GM18508 (cell line): Measurements from ENCODE around the gene LRPPRC.
"Not testable (repeated sequence)": the region's sequence is repeated elsewhere in the genome, so short reads cannot be mapped to it uniquely, and the experiment has no call there.

Source experiments
- ATAC-seq: cut with Tn5 transposase; IDR thresholded peaks from one replicate; pipeline ENCODE4 v1.9.1; 2021; ENCODE audit warnings: moderate number of reproducible peaks; ENCODE audit not compliant: insufficient read depth, unreplicated experiment

The LRPPRC gene

DNA sequence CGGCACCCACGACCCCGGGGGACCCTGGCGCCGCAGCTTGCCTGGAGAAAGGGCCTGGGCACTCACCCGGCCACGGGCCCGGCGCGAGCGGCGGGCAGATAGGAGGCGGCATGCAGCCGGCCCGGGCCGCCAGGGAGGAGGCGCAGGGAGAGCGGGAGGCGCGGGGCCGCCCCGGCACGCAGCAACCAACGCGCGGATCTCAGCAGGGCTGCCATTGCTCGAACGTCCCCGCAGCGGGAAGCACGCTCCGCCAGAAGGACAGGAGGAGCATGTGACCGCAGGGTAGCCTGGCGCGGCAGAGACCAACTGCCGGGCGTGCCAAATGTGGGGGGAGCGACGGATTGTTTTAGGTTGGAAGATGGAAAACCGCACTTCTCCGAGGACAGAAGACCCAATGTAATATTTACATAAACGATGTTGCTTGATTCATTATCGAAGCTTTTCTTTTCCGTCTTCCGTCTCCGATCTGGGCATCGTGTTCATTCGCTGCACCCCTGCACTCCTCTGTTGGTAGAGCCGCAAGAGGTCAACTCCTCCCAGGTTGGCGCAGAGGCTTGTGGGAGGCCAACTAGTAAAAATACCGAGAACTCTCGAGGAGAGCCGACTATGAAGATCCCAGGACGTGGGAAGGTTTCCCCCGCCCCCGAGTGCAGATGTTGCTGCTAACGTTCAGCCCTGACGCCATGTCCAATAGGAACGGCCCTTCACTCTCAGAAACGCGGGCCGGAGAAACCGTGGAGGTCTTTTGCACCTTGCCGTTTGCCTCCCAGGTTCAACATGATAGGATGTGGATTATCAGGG, at the start of gene LRPPRC:
Gene LRPPRC, minus strand, starts transcription at position 257 of the 801 bp plus-strand sequence. Its CDS starts 42 bp downstream, at position 215.
- ATAC-seq, result peak; percentile 81

DNA sequence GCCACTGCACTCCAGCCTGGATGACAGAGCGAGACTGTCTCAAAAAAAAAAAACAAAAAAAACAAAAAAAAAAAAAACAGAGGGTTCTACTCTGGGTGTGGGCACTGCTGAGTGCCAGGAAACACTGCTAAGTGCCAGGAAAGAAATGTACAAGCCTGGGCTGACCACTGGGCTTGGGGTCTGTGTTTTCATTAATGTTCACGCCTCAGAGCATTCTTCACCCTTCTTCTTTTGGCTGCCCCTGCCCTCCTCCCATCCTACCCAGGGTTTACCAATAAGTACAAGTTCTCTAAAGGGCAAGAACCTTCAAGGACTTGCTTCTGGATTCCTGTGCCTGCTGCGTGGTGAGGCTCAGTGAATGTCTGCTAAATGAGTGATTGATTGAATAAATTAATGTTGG, 49.3 kb upstream of the LRPPRC start:
- no peak for ATAC-seq

DNA sequence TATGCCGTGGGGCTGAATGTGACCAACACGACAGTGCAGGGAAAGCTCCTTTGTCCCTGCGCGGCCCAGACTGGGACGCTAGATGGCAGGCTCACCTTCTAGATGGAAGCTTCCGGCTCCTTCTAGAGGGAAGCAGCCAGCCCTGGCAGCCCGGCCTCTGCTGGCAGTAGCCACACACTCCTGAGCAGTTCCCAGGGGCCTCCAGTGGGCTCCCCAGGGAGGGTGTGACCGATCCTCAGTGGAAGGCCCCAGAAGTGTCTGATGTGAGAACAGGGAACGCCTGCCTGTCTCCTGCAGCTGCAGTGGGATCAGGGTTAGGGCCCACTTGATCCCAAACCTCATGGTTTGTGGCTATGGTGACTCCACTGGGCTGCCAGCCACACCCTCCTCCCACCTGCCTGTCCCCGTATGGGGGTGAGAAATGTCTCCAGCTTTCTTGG, 48.5 kb upstream of the LRPPRC start:
- peak; percentile 94 for ATAC-seq

DNA sequence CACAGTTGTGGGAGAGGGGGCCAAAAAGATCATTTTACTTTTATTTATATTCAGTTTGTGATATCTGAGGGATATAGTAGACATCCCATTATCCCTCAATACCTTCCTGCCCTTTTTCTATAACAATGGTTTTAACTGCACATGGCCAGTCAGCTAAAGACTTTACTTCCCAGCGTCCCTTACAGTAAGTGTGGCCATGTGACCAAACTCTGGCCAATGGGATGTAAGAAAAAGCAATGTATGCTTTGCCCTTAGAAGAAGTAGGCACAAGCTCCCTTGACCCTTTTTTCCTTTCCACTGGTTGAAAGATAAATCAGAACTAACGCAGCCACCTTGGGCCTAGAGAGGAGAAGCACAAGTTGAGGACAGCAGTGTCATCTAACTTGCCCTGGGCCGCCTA, 44.6 kb upstream of the LRPPRC start:
- ATAC-seq, result no peak

DNA sequence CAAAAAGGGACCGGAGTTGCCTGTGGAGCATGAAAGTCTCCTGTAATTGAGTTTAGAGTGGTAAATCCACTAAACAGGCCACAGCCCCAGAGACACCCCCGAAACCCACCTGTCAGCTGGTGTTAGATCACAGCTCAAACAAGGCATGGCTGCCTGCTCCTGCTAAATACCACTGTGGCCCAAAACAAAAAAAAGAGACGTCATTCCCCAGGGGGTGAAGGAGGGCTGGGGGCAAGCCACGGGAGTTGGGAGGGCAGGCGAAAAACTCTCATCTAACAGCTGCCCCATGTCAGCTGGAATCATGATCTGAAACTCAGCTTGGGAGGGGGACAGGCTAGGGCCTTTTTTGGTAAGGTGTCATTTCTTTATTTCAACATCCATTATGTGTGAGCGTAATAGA, 42.5 kb upstream of the LRPPRC start:
- ATAC-seq, result no peak

DNA sequence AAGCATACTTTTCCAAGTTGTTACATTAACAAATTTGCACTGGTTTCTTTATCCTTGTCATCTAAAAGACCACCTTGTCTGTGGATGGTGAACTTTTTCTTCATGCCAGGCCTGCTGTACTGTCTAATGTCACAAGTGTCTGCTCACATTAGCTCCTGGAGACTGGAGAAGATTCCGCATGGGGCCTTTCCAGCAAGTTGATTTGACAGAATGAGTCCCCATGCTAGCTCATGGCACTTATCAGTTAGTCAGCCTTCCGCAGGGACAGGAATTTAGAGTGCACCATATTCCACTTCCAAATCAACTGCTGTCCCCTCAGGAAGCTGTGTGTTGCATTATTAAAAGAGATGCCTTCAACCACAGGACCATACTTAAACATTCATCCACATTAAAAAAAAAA, 41.4 kb upstream of the LRPPRC start:
- ATAC-seq, result no peak

DNA sequence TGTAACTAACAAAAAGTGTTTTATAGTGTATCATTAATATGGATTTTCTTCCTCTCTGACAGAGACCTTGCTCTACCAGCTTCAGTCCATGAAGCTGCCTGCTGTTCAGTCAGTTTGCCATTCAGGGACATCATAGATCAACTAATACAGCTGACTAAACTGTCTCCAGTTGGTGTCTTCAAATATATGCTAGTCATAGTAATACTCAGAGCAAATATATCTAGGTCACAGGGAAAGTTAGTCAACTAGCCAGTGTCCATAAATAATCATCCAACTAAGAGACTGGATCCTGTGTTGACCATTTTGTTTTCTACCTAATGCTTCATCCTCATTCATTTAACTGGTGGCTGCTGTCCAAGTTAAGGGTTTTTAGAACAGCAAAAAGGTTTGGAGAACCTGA, 38.2 kb upstream of the LRPPRC start:
- ATAC-seq, result no peak

DNA sequence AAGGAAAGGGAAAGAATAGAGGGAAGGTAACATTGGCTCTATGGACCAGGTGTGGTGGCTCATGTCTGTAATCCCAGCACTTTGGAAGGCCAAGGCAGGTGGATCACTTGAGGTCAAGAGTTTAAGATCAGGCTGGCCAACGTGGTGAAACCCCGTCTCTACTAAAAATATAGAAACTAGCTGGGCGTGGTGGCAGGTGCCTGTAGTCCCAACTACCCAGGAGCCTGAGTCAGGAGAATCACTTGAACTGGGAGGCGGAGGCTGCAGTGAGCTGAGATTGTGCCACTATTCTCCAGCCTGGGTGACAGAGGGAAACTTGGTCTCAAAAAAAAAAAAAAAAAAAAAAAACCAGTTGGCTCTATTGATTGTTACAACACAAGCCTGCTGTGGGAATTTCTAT, 31.3 kb upstream of the LRPPRC start:
- ATAC-seq, result not testable (repeated sequence)

DNA sequence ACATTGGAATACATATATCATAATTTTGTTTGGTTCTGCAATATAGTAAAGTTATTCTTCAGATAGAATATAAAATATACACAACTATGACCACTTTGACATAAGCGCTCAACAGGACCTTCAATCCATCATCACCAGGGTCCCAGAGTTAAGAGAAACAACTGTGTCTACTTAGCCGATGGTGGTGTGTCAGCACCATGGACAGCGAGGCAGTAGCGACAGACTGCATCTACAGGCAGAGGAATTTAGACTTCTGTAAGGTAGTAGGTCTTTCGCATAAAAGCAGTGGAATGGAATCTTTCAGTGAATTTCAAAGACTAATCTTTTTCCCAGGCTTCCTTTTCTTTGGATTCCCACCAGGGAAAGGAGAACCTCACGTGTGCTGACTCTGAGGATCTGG, 20.5 kb upstream of the LRPPRC start:
- ATAC-seq, result no peak

DNA sequence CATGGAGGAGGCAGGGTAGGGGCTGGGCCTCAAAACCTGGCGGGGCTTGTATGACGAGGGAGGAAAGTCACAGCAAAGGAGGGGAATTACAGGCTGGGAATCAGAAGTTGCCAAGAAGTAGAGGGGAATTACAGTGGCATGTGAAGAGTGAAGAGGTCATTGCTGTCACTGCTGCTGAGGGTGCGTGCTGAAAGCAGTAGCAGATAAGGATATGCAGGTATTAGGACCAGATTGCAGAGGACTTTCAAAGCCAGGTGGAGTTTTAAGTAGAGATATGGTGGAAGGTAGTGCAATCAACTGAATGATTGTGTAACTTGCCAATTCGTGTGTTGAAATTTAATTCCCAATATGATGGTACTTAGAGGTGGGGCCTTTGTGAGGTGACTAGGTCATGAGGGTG, 19.4 kb upstream of the LRPPRC start:
- ATAC-seq, result no peak

DNA sequence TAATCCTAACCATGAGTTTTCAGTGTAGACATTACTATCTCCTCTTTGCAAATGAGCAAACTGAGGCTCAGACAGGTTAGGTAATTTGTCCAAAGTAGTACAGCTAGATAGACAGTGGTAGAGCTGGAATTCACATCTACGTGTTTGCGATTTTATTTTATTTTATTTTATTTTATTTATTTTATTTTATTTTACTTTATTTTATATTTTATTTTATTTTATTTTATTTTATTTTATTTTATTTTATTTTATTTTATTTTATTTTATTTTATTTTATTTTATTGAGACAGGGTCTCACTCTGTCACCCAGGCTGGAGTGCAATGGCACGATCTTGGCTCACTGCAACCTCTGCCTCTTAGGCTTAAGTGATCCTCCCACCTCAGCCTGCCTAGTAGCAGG, 17.4 kb upstream of the LRPPRC start:
- not testable (repeated sequence) for ATAC-seq

DNA sequence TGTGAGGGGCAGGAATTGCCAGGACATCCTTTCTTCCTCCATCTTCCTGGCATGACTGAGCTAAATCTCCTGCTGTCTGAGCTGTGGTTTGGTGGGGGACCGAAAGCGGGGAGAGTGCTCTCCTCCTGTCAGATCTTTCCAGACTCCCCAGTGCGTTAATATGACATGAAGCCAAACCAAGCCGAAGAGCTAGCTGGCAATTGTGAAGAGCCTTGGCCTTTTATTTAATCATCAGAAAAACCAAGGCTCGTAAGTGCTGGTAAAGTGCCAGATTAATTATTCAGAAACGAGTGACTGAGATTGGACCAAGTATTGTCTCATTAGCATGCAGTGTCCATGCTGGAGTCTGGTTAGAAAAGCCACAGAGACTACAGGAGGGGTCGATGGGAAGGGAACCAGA, 14.5 kb upstream of the LRPPRC start:
- ATAC-seq, result no peak

DNA sequence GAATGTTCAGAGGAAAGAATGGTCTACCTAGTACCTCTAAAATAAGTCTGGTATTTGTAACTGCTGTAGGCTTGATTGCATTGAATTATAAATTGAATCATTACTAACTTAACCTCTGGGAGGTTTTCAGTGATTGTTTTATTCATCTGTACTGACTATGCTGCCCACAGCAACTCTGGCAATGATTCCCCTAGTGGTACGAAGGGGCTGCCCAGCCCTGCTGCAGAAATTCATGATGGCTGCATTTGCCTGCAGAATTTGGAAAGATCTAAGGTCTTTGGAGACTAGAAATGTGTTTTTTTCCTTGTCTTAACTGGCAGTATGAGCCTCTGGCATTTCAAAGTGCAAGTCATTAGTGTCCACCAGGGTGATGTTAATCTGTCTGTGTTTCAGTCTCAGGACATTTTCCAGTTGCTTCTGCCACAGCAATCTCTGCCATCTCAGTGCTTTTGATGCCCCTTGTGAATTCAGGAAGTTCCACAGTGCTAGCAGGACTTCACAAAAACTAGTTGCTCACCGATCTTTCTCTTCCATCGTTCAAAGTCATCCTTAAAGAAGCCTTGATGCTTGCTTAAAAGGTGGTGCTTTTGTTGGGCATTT, 13.4 kb upstream of the LRPPRC start:
- ATAC-seq, result no peak

DNA sequence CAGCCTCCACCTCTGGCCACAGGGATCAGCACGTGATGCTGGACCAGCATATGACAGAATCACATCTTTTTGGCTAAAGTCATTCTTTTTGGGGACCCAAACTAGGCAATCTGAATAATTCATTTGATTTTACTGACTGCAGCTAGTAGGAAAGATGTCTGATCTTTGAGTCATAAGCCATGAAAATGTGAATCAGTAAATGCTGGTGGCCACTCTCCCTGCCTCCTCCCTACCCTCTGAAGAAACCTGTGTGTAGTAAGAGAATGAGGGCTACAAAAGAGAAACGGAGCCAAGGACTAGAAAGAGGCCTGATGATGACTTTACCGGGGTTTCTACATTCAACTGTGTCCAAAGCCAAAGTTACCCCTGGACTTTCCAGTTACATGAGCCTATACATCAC, 10.1 kb upstream of the LRPPRC start:
- no peak for ATAC-seq

DNA sequence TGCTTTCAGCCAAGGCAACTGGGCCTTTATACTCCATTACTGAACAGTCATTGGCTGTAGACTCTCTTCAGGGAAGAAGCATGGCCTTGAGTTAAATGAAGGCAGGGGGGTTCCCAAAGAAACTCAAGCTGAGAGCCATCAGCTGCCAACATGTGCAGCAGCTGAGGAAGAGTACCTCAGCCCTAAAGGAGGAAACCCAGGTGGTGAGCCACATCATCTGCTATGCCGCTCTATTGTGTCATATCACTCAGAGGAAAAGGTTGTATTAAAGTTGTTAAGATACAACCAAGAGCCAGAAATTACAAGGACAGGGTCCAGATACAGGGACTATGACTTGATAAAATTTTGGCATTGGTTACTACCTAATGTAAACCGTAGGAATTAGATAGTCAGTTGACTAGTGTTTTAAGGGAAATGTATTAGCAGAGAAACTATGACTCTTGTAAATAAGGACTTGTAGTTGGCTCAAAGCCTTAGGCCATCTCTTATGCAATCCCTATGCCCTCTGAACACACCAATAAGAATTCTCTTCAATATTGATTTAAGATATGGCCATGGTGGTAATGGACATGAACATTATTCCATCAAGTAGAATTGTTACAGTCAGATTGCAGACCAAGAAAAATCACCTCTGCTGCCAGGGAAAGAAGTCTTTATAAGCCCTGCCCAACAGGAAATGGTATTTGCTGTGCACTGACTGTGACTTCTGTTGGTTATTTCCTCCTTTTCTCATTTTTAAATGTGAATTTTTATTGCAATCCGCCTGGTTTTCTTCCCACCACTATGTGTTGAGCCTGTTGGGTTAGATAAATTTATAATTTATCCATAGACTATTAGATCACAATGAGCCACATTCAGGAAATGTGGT, 9.2 kb upstream of the LRPPRC start:
- ATAC-seq, result no peak

DNA sequence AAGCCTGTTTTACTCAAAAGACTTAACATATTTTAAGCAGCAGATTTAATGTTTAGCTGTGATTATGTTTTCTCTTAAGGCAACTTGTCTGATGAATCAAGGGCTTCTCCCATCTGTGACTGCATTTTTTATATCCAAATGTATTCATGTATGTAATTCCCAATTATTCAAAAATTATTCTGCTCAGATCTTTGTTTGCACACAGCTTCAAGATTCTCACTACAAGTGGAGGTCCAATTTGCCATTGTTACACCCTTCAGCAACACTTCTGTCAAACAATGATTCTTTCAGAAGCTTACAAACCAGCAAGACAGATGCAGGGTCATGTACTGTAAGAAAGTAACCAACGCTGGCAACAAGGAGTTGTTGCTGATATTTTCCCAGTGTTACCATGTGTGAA, 5.9 kb upstream of the LRPPRC start:
- ATAC-seq, result no peak

DNA sequence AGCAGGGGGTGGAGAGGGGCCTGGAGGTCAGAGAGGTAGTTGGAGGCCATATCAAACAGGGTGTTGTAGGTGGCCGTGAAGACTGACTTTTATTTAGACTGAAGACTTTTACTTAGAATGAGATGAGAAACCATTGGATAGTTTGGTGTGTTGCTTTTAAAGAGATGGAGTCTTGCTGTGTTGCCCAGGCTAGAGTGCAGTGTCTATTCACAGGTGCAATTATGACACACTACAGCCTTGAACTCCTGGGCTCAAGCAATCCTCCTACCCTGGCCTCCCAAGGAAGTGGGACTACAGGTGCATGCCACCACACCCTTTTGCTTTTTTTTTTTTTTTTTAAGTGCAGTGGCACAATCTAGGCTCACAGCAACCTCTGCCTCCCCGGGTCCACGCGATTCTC, 2.5 kb upstream of the LRPPRC start:
- ATAC-seq, result no peak

DNA sequence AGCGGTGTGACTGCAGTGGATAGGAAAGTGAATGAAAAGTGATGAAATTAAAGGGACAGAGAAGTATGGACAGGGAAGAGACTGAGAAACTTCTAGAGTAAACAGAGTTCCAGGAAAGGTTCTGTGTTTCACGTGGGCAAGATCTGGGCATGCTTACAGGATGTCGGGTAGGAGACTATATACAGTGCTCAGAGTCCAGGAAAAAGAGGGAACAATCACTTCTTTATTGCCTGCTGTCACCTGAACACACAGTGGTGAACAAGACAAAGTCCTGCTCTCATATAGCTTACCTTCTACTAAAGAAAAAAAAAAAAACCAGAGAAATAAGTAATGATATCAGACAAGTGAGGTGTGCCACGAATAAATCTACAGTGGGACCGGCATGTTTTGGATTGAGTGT, 2.4 kb downstream of the LRPPRC start:
- no peak for ATAC-seq

DNA sequence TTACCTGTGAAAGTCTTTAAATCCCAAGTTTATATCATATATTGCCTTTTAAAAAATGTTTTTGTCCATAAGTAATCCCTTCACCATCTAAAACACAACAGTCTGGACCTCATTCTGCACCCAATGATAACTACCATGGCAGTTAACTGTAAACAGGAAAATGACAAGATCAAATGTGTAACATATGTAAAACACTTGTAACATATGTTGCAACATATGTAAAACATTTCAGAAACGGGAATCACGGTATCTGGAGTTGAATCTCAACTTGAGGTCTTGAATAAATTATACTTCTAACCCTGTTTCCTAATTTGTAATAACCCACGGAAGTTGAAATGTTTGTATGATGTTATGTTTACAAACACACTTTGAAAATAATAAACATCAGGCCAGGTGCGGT, 6.2 kb downstream of the LRPPRC start:
- ATAC-seq, result no peak

DNA sequence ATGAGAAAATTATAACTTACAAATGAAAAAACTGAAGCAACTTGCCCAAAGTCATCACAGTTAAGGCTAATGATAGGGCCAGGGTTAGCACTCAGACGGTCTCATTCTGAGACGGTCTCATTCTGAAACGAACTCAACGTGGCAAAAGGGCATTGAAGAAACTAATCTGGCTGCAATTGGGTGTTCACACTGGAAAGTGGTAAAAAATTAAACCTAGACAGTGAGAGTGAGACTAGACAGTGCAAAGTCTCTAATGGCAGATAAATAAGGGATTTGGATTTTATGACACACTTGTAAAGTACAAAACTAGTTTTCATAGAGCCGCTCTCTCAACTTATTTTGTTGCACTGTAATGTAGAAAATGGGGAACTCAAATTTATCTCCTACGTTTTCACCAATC, 9.2 kb downstream of the LRPPRC start:
- no peak for ATAC-seq

DNA sequence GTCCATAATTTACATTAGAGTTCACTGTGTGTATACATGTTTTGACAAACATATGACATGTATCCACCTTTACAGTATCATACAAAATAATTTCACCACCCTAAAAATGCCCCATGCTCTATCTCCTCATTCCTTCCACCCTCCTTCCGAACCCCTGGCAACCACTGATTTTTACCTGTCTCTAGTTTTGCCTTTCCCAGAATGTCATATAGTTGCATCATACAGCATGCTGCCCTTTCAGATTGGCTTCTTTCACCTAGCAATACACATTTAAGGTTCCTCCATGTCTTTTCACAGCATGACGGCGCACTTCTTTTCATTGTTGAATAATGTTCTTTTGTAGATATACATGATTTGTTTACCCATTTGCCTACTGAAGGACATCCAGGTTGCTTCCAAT, 10.4 kb downstream of the LRPPRC start:
- ATAC-seq, result no peak
